NCI-H510A treated with DMSO at 0.1 percent for 48 hours (cell line): Measurements from ENCODE around the gene HOXD8.

Experiments used
- DNase-seq: peaks from one replicate; lab custom pipeline; 2025; lab: John Stamatoyannopoulos, UW

HOXD8 gene

GRCh38 chr2:176091329-176092258 is 37.9 kb upstream of the HOXD8 start:
- no peak for DNase-seq

GRCh38 chr2:176092270-176093144 is 37.0 kb upstream of the HOXD8 start, which contains the start of gene HOXD13:
HOXD13 (plus strand) TSS chr2:176092721; CDS start chr2:176092891, 170 bp downstream.
- DNase-seq: peak; percentile 54

- DNase-seq: no peak
These were observed 36.2 kb upstream of the HOXD8 start for GRCh38 chr2:176093145-176093897.

GRCh38 chr2:176093898-176094249 is 35.6 kb upstream of the HOXD8 start:
- DNase-seq: no peak

- DNase-seq: no peak
These were observed 35.2 kb upstream of the HOXD8 start for GRCh38 chr2:176094349-176094748.

- no peak for DNase-seq
These were observed 34.1 kb upstream of the HOXD8 start for GRCh38 chr2:176095421-176095820.

- no peak for DNase-seq
These were observed 33.1 kb upstream of the HOXD8 start for GRCh38 chr2:176096243-176096985.

GRCh38 chr2:176096986-176097819 is 32.3 kb upstream of the HOXD8 start:
- DNase-seq: peak; percentile 87

GRCh38 chr2:176097820-176098365 is 31.6 kb upstream of the HOXD8 start:
- no peak for DNase-seq

- no peak for DNase-seq
These were observed 30.9 kb upstream of the HOXD8 start for GRCh38 chr2:176098366-176099158.

- no peak for DNase-seq
These were observed 30.3 kb upstream of the HOXD8 start for GRCh38 chr2:176099159-176099727.

- no peak for DNase-seq
These were observed 29.6 kb upstream of the HOXD8 start, which contains the start of gene HOXD12 for GRCh38 chr2:176099728-176100546. HOXD12 (plus strand) TSS chr2:176099795; CDS start chr2:176099802, 7 bp downstream.

GRCh38 chr2:176100547-176101140 is 28.9 kb upstream of the HOXD8 start:
- DNase-seq: no peak

GRCh38 chr2:176101216-176101830 is 28.2 kb upstream of the HOXD8 start:
- no peak for DNase-seq

- no peak for DNase-seq
These were observed 27.7 kb upstream of the HOXD8 start for GRCh38 chr2:176101842-176102241.

GRCh38 chr2:176102309-176102866 is 27.1 kb upstream of the HOXD8 start:
- no peak for DNase-seq

- no peak for DNase-seq
These were observed 26.3 kb upstream of the HOXD8 start for GRCh38 chr2:176103194-176103593.
